Colonic mucosa (tissue), 4 donors: ENCODE data around the gene CMKLR1. TPM values are rescaled to one million over a fixed set of nuclear protein-coding genes. Genes with fewer than 3 reads are reported as not detected.

Source experiments
- DNase-seq: peaks from one replicate; pipeline ENCODE4 v3.0.0-alpha.2; 2020
- H3K27ac ChIP-seq: fragments of 200-600 bp; one replicate; pipeline ENCODE4 v1.8.0; 2021
- H3K27me3 ChIP-seq: fragments of 200-600 bp; one replicate; pipeline ENCODE4 v1.8.0; 2021
- H3K36me3 ChIP-seq: fragments of 200-600 bp; one replicate; pipeline ENCODE4 v1.8.0; 2021
- H3K4me1 ChIP-seq: fragments of 200-600 bp; one replicate; pipeline ENCODE4 v1.8.0; 2021; ENCODE audit warnings: mild to moderate bottlenecking
- H3K4me3 ChIP-seq: fragments of 200-600 bp; one replicate; pipeline ENCODE4 v1.8.0; 2021
- H3K9ac ChIP-seq, 2 donors: one replicate each; pipeline ENCODE4 v1.7.0; 2013; ENCODE audit warnings: control low read depth in 2 of 2, low read depth in 2 of 2, low read length in 2 of 2
- H3K9me3 ChIP-seq: fragments of 200-600 bp; one replicate; pipeline ENCODE4 v1.8.0; 2021
- CTCF ChIP-seq: fragments of 200-600 bp; IDR thresholded peaks from one replicate; pipeline ENCODE4 v1.8.0; 2022; ENCODE audit warnings: antibody characterized with exemption, mild to moderate bottlenecking
- intact Hi-C: fragments of 100-400 bp; cut with DNase I; formaldehyde crosslinking; loops from one replicate; pipeline ENCODE4 v1.14.1; 2022
- total RNA-seq, 2 donors: library from RNA; stranded (reverse); fragmentation: NEBNext Ultra II Directional in 1 of 2; extraction: Animal tissue kit (Norgen Biotek cat#: 25700) in 1 of 2; gene quantifications; one replicate each; pipeline ENCODE4 v1.2.1, GENCODE V29; 2021
- donor health status: healthy.
- donor health status: DM: no; HTN: no; CAD: no.
- donor health status: DM: no; HTN: no; CAD: no.

CMKLR1 gene
- total RNA-seq, 2 donors from 2014 or later = 3.0 to 4.9 TPM

DNA sequence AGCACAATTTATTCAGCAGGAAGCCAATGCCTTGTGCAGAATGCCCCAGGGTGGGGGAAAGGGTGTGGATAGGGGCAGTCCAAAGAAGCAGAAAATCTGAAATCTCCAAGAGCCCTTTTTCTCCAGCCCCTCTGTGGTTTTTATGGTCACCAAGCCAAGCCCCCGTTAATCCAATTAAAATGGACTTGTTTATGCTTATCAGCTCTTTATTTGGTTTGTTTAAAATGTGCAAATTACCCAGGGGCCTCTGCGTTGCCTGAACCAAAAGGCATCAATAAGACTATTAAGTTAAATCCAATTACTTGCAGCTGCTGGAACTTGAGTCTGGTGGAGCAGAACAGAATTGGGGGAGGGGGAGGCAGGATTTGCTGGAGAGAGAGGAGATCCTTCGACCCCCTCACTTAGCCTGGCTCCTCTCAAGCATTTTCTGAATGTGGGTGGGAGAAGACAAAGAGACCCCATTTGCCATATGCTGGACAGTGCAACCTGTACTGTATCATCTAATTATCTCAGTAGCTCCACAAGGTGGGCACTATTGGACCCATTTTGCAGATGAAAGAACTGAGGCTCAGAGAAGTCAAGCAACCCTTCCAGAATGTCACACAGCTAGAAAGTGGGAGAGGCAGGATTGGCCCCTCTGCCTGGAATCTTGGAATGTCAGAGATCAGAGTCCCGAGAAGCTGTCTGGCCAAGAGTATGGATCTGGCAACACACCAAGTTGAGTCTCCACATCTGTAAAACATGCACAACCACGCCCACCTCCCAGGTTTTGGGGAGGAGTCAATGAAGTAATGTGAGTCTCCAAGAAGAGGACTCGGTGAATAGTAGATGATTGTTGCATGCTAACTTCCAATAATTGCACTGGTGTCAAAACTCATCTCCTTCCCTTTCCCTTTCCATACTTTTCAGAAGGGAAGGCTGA lies 66.9 kb downstream of the CMKLR1 start:
- Histone ChIP-seq H3K9ac (no peak overlapping the region), H3K4me1 (no peaks in the 10 kb centered on the region), H3K4me3 (no peak overlapping the region), H3K9me3 (no peaks in the 10 kb centered on the region), H3K27ac (no peak overlapping the region), H3K27me3 (no peaks in the 10 kb centered on the region), H3K36me3 (no peaks in the 10 kb centered on the region)
- intact Hi-C loops = no loop called here
- no peak for DNase-seq
- TF ChIP-seq CTCF = no peak

- intact Hi-C loops = no loop called here
- H3K36me3 ChIP-seq = no peaks in the 10 kb centered on the region
Observed at GRCh38 chr12:108270849-108271143, 68.3 kb downstream of the CMKLR1 start.

GRCh38 chr12:108270035-108270848 lies 68.9 kb downstream of the CMKLR1 start:
- TF ChIP-seq CTCF = no peak
- Histone ChIP-seq H3K36me3 (no peaks in the 10 kb centered on the region), H3K27ac (no peak overlapping the region), H3K4me3 (no peak overlapping the region), H3K4me1 (no peaks in the 10 kb centered on the region), H3K27me3 (no peaks in the 10 kb centered on the region), H3K9me3 (no peaks in the 10 kb centered on the region), H3K9ac (no peak overlapping the region)
- intact Hi-C loops = no loop called here
- DNase-seq = no peak

More at GRCh38 chr12:108270849-108271143, 68.3 kb downstream of the CMKLR1 start:
- Histone ChIP-seq H3K9me3 (no peaks in the 10 kb centered on the region), H3K4me3 (no peak overlapping the region), H3K4me1 (no peaks in the 10 kb centered on the region), H3K9ac (no peak overlapping the region), H3K27me3 (no peaks in the 10 kb centered on the region), H3K27ac (no peak overlapping the region)
- DNase-seq = no peak
- TF ChIP-seq CTCF = no peak

DNA sequence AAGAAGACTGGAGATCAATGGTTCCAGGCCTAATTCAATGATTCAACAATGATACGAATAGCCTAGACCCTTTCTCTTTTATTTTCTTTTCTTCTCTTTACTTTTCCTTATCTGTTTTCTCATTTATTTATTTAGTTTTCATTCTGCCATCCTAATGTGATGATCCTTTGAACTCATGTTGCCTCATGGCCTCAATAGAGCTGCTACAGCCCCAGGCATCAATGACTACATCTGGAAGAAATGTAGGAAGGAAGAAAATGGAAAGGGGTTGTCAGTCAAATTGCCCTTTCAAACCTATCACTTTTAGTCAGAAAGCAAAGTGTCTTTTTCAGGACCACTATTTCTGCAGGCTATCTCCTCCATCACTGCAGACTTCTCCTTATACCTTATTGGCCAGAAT lies 69.9 kb downstream of the CMKLR1 start:
- no peaks in the 10 kb centered on the region for H3K27me3 ChIP-seq
- H3K9me3 ChIP-seq = no peaks in the 10 kb centered on the region
- no peaks in the 10 kb centered on the region for H3K4me1 ChIP-seq
- no peak overlapping the region for H3K27ac ChIP-seq
- H3K36me3 ChIP-seq = no peaks in the 10 kb centered on the region
- no peak overlapping the region for H3K4me3 ChIP-seq
- intact Hi-C loops = no loop called here
- no peak for TF ChIP-seq CTCF
- DNase-seq = no peak
- H3K9ac ChIP-seq = no peak overlapping the region

GRCh38 chr12:108268397-108268796 lies 70.7 kb downstream of the CMKLR1 start:
- Histone ChIP-seq H3K4me3 (no peak overlapping the region), H3K9ac (no peak overlapping the region), H3K27ac (no peak overlapping the region), H3K9me3 (no peaks in the 10 kb centered on the region), H3K4me1 (no peaks in the 10 kb centered on the region), H3K36me3 (no peaks in the 10 kb centered on the region), H3K27me3 (no peaks in the 10 kb centered on the region)
- intact Hi-C loops = no loop called here
- TF ChIP-seq CTCF = no peak
- no peak for DNase-seq
